ENCODE data around the gene REN.

DNA sequence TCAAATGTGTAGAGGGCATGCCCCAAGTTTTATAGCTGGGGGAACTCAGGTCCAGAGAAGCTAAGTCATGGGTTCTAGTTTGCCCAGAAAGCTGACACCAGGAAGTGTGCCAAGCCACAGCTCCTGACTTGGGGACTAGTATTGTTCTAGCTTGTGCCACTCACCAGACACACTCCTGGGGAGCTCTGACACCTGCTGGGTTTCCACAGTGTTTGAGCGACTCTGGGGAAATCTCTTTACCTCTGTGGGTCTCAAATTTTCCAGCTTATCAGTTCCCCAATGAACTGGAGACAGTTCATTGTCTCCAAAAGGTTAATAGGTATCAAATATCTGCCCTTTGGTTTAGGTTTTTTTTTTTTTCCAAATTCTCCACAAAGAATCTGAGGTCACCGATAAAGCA is 25.9 kb upstream of the REN start:
- TF ChIP-seq POLR2A (IDR thresholded peaks at IDR 0.05), result no peak
- TF ChIP-seq, protein P1, sequence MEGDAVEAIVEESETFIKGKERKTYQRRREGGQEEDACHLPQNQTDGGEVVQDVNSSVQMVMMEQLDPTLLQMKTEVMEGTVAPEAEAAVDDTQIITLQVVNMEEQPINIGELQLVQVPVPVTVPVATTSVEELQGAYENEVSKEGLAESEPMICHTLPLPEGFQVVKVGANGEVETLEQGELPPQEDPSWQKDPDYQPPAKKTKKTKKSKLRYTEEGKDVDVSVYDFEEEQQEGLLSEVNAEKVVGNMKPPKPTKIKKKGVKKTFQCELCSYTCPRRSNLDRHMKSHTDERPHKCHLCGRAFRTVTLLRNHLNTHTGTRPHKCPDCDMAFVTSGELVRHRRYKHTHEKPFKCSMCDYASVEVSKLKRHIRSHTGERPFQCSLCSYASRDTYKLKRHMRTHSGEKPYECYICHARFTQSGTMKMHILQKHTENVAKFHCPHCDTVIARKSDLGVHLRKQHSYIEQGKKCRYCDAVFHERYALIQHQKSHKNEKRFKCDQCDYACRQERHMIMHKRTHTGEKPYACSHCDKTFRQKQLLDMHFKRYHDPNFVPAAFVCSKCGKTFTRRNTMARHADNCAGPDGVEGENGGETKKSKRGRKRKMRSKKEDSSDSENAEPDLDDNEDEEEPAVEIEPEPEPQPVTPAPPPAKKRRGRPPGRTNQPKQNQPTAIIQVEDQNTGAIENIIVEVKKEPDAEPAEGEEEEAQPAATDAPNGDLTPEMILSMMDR (IDR thresholded peaks at IDR 0.05), result no peak

Data from testis (tissue), 2 donors.